Neural cell (in vitro differentiated cells): ENCODE measurements around the gene PER1. TPM values are rescaled to one million over a fixed set of nuclear protein-coding genes. Genes with fewer than 3 reads are reported as not detected.

Experiments used
- H2AFZ ChIP-seq: fragments of 200-600, 300-800 bp; sonication (generic), shearing (Covaris generic); 2 replicates; pipeline ENCODE4 v1.6.0; 2014; ENCODE audit warnings: low read depth, mild to moderate bottlenecking, antibody characterized with exemption, low read length, moderate library complexity
- H3F3A ChIP-seq: fragments of 200-600 bp; shearing (Covaris generic); 2 replicates; pipeline ENCODE4 v1.6.1; 2016; ENCODE audit warnings: mild to moderate bottlenecking, moderate library complexity, mixed read lengths, antibody characterized with exemption, low read length; ENCODE audit not compliant: insufficient read depth, poor library complexity, severe bottlenecking
- H3K27ac ChIP-seq: fragments of 200-600, 300-800 bp; sonication (generic), shearing (Covaris generic); 2 replicates; pipeline ENCODE4 v1.5.1; 2014; ENCODE audit warnings: mild to moderate bottlenecking, low read length, moderate library complexity
- H3K27me3 ChIP-seq: fragments of 300-800, 200-600 bp; sonication (generic), shearing (Covaris generic); 2 replicates; pipeline ENCODE4 v1.6.0; 2014; ENCODE audit warnings: mild to moderate bottlenecking, low read depth, low read length, moderate library complexity; ENCODE audit not compliant: insufficient read depth
- H3K36me3 ChIP-seq: fragments of 300-800, 200-600 bp; sonication (generic), shearing (Covaris generic); 2 replicates; pipeline ENCODE4 v1.5.1; 2014; ENCODE audit warnings: mild to moderate bottlenecking, antibody characterized with exemption, low read length, moderate library complexity; ENCODE audit not compliant: insufficient read depth
- H3K4me2 ChIP-seq: fragments of 300-800, 200-600 bp; sonication (generic), shearing (Covaris generic); 2 replicates; pipeline ENCODE4 v1.6.0; 2014; ENCODE audit warnings: mild to moderate bottlenecking, low read length
- H3K4me3 ChIP-seq: fragments of 300-800, 200-600 bp; sonication (generic), shearing (Covaris generic); 2 replicates; pipeline ENCODE4 v1.5.1; 2014; ENCODE audit warnings: mild to moderate bottlenecking, low read length, moderate library complexity
- H3K79me2 ChIP-seq: fragments of 200-600 bp; shearing (Covaris generic); replicated peaks from 2 replicates; pipeline ENCODE4 v1.6.0; 2014; ENCODE audit warnings: mild to moderate bottlenecking, low read length, moderate library complexity; ENCODE audit not compliant: insufficient read depth
- H3K9ac ChIP-seq: fragments of 300-800, 200-600 bp; sonication (generic), shearing (Covaris generic); 2 replicates; pipeline ENCODE4 v1.6.1; 2016; ENCODE audit warnings: mild to moderate bottlenecking, low read length, mixed read lengths
- H3K9me2 ChIP-seq: fragments of 200-600 bp; shearing (Covaris generic); 2 replicates; pipeline ENCODE4 v1.6.1; 2016; ENCODE audit warnings: mild to moderate bottlenecking, low read length, mixed read lengths; ENCODE audit not compliant: insufficient read depth
- H3K9me3 ChIP-seq: fragments of 200-600, 300-800 bp; sonication (generic), shearing (Covaris generic); 2 replicates; pipeline ENCODE4 v1.6.1; 2016; ENCODE audit warnings: mild to moderate bottlenecking, mixed run types, low read length, moderate library complexity, mixed read lengths
- H4K20me1 ChIP-seq: fragments of 200-600 bp; shearing (Covaris generic); 2 replicates; pipeline ENCODE4 v1.6.1; 2016; ENCODE audit warnings: mild to moderate bottlenecking, mixed run types; ENCODE audit not compliant: insufficient read depth
- EP300 ChIP-seq: fragments of 450-650 bp; conservative IDR thresholded peaks from 2 replicates; pipeline ENCODE4 v1.6.1; 2014; ENCODE audit warnings: antibody characterized with exemption, mild to moderate bottlenecking, moderate library complexity; ENCODE audit not compliant: poor library complexity, severe bottlenecking
- EZH2 ChIP-seq: fragments of 200-600, 300-800 bp; shearing (Covaris generic), sonication (generic); IDR thresholded peaks from 2 replicates; pipeline ENCODE4 v1.6.1; 2014; ENCODE audit warnings: antibody characterized with exemption, low read length, borderline replicate concordance, mild to moderate bottlenecking; ENCODE audit not compliant: insufficient read depth, poor library complexity, severe bottlenecking
- MXI1 ChIP-seq: fragments of 450-650 bp; conservative IDR thresholded peaks from 2 replicates; pipeline ENCODE4 v1.6.1; 2014; ENCODE audit warnings: antibody characterized with exemption, mild to moderate bottlenecking; ENCODE audit not compliant: poor library complexity, severe bottlenecking
- POLR2AphosphoS5 ChIP-seq: IDR thresholded peaks from 2 replicates; pipeline ENCODE4 v1.6.1; 2012
- RAD21 ChIP-seq: fragments of 450-650 bp; conservative IDR thresholded peaks from 2 replicates; pipeline ENCODE4 v1.6.1; 2014; ENCODE audit warnings: antibody characterized with exemption, mild to moderate bottlenecking, moderate library complexity
- SMC3 ChIP-seq: fragments of 450-650 bp; conservative IDR thresholded peaks from 2 replicates; pipeline ENCODE4 v1.6.1; 2014; ENCODE audit warnings: antibody characterized with exemption, mild to moderate bottlenecking, moderate library complexity; ENCODE audit not compliant: poor library complexity
- TAF1 ChIP-seq: IDR thresholded peaks from 2 replicates; pipeline ENCODE4 v1.6.1; 2012; ENCODE audit warnings: low read depth
- polyA plus RNA-seq: library from polyadenylated mRNA; depleted of rRNA; stranded (reverse); fragments of >200 nt; gene quantifications from 2 replicates; pipeline ENCODE4 v1.2.3, GENCODE V29; 2014
- TF ChIP-seq, protein P1 (sequence below): fragments of 450-650 bp; IDR thresholded peaks from 2 replicates; pipeline ENCODE4 v1.5.1; 2014; ENCODE audit warnings: antibody characterized with exemption, mild to moderate bottlenecking, moderate library complexity; ENCODE audit not compliant: poor library complexity, severe bottlenecking
- TF ChIP-seq, protein P2 (sequence below): IDR thresholded peaks from 2 replicates; pipeline ENCODE4 v1.6.1; 2012; ENCODE audit warnings: borderline replicate concordance

Gene PER1
- polyA plus RNA-seq, 1 donor from 2014 or later: 1.9 TPM

DNA sequence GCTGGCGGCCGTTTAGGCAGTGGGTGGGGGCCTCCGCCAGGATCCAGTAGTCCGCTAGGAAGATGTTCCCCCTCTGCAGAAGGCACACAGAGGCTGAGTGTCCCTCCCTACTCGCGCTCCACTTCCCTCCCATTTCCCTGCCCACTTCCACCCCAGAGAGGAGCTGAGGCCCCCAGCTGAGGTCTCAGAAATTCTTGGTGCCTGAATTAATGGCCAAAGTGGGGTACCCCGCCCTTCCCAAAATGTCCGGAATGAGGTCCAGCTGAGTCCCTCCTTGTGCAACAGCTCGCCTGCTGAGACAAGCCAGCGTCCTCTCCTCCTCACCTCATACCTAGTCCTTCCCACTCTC lies 41.8 kb downstream of the PER1 start:
- peaks cover 65% of the 10 kb centered on the region for H3K27me3 ChIP-seq
- H3K4me2 ChIP-seq: no peak overlapping the region

DNA sequence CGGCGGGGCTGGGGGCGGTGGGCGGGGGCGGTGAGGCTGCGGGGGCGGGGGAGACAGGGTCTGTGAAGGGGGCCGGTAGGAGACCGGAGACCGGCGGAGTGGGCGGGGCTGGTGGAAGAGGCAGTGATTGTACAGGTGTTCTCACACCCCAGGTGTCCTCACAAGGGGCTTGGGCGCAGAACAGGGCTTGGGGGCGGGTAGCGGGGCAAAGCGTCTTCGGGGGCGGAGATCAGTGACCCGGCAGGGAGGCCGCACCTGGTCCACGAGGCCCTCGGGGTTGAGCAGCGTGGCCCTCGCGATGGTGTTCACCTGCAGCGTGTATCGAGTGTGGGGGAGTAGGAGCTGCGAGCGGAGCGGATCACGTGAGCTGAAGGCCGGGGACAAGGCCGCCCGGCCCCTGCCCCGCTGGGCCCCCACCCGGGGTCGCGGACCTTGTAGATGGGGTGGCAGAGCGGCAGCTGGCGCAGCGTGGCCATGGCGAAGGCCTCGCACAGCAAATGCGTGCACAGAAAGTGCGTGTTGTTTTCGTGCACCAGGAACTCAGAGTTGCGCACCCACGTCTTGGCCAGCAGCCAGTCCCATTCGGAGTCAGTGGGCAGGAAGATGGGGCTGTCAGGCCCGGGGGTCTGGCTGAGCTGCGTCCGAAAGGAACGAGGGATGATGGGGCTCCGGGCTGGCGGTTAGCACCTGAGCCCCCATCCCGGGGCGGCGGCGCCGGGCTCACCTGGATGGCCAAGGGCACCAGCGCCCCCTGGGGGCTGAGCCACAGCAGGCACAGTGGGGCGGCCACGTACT lies 42.3 kb downstream of the PER1 start:
- no peak overlapping the region for H2AFZ ChIP-seq
- no peak overlapping the region for H3K4me2 ChIP-seq
- no peaks in the 10 kb centered on the region for H3K9me3 ChIP-seq
- H3F3A ChIP-seq: no peaks in the 10 kb centered on the region
- H3K27me3 ChIP-seq: peaks cover 59% of the 10 kb centered on the region
- TF ChIP-seq TAF1: no peak
- TF ChIP-seq, protein P1, sequence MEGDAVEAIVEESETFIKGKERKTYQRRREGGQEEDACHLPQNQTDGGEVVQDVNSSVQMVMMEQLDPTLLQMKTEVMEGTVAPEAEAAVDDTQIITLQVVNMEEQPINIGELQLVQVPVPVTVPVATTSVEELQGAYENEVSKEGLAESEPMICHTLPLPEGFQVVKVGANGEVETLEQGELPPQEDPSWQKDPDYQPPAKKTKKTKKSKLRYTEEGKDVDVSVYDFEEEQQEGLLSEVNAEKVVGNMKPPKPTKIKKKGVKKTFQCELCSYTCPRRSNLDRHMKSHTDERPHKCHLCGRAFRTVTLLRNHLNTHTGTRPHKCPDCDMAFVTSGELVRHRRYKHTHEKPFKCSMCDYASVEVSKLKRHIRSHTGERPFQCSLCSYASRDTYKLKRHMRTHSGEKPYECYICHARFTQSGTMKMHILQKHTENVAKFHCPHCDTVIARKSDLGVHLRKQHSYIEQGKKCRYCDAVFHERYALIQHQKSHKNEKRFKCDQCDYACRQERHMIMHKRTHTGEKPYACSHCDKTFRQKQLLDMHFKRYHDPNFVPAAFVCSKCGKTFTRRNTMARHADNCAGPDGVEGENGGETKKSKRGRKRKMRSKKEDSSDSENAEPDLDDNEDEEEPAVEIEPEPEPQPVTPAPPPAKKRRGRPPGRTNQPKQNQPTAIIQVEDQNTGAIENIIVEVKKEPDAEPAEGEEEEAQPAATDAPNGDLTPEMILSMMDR: peak; percentile 69
- TF ChIP-seq, protein P2, sequence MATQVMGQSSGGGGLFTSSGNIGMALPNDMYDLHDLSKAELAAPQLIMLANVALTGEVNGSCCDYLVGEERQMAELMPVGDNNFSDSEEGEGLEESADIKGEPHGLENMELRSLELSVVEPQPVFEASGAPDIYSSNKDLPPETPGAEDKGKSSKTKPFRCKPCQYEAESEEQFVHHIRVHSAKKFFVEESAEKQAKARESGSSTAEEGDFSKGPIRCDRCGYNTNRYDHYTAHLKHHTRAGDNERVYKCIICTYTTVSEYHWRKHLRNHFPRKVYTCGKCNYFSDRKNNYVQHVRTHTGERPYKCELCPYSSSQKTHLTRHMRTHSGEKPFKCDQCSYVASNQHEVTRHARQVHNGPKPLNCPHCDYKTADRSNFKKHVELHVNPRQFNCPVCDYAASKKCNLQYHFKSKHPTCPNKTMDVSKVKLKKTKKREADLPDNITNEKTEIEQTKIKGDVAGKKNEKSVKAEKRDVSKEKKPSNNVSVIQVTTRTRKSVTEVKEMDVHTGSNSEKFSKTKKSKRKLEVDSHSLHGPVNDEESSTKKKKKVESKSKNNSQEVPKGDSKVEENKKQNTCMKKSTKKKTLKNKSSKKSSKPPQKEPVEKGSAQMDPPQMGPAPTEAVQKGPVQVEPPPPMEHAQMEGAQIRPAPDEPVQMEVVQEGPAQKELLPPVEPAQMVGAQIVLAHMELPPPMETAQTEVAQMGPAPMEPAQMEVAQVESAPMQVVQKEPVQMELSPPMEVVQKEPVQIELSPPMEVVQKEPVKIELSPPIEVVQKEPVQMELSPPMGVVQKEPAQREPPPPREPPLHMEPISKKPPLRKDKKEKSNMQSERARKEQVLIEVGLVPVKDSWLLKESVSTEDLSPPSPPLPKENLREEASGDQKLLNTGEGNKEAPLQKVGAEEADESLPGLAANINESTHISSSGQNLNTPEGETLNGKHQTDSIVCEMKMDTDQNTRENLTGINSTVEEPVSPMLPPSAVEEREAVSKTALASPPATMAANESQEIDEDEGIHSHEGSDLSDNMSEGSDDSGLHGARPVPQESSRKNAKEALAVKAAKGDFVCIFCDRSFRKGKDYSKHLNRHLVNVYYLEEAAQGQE: no peak
- peak; percentile 60 for TF ChIP-seq SMC3
- TF ChIP-seq RAD21: peak; percentile 55
- no peak for TF ChIP-seq EZH2
- TF ChIP-seq POLR2AphosphoS5: no peak
- no peak for TF ChIP-seq MXI1
- H3K9me2 ChIP-seq: no peaks in the 10 kb centered on the region
- no peak overlapping the region for H3K9ac ChIP-seq
- H3K27ac ChIP-seq: no peak overlapping the region
- H4K20me1 ChIP-seq: no peaks in the 10 kb centered on the region
- H3K4me3 ChIP-seq: peak overlapping the region; percentile 56
- no peaks in the 10 kb centered on the region for H3K79me2 ChIP-seq
- no peaks in the 10 kb centered on the region for H3K36me3 ChIP-seq

More for the DNA sequence above, 41.8 kb downstream of the PER1 start:
- no peaks in the 10 kb centered on the region for H3K79me2 ChIP-seq
- H4K20me1 ChIP-seq: no peaks in the 10 kb centered on the region
- H3K36me3 ChIP-seq: no peaks in the 10 kb centered on the region
- no peaks in the 10 kb centered on the region for H3K9me2 ChIP-seq
- H3K9me3 ChIP-seq: no peaks in the 10 kb centered on the region
- H3F3A ChIP-seq: no peaks in the 10 kb centered on the region
- H3K27ac ChIP-seq: no peak overlapping the region
- H3K9ac ChIP-seq: no peak overlapping the region
- H2AFZ ChIP-seq: no peak overlapping the region
- TF ChIP-seq TAF1: no peak
- no peak for TF ChIP-seq POLR2AphosphoS5
- TF ChIP-seq, protein P2: no peak
- no peak for TF ChIP-seq EP300
- no peak for TF ChIP-seq SMC3
- TF ChIP-seq EZH2: no peak
- peak overlapping the region; percentile 56 for H3K4me3 ChIP-seq
